GM12872 (cell line): ENCODE measurements around the gene CKLF.

Experiments used
- CTCF ChIP-seq: IDR thresholded peaks from 3 replicates; pipeline ENCODE4 v1.5.1; 2011; ENCODE audit warnings: low read depth, mild to moderate bottlenecking, low read length, moderate library complexity; ENCODE audit not compliant: insufficient read depth

Gene CKLF

GRCh38 chr16:66610111-66610820, 57.9 kb downstream of the CKLF start:
- TF ChIP-seq CTCF: no peak

- no peak for TF ChIP-seq CTCF
These were observed 60.0 kb downstream of the CKLF start for GRCh38 chr16:66612422-66612821.

- TF ChIP-seq CTCF: no peak
These were observed 61.9 kb downstream of the CKLF start for GRCh38 chr16:66614161-66614802.
